Heart left ventricle (tissue), 13 donors: ENCODE results near the gene ASB7.

Source experiments
- POLR2A ChIP-seq, 2 donors: fragments of 450-650 bp; IDR thresholded peaks; one replicate each; pipeline ENCODE4 v1.6.1; 2017; ENCODE audit warnings: antibody characterized with exemption in 2 of 2, mild to moderate bottlenecking in 2 of 2, moderate library complexity in 2 of 2
- TF ChIP-seq, protein P1 (sequence below), 12 donors: fragments of 200-600 bp; sonication (generic) in 4 of 12; IDR thresholded peaks; one replicate each; pipeline versions ENCODE4 v1.5.0 to v1.8.0; 2018 to 2022; ENCODE audit warnings: antibody characterized with exemption in 12 of 12, mild to moderate bottlenecking in 5 of 12
- donor health status: ischemic (EF 13 %, LVEDD 7.1; RV severe dilation, severe dysfunction).
- donor health status: DM: no; HTN: yes; CAD: no.
- donor health status: DM: no; HTN: no; CAD: no.
- donor health status: ischemic (EF 25% LVEDD 6.9; RV normal size, moderate dysfunction).
- donor health status: ischemic (EF 25% LVEDD 5.7; RV mildly dilated, moderate dysfunction).
- donor health status: ischemic (EF 35%, LVEDD 5.7; RV mildly dilated, moderate dysfunction).
- donor health status: nonischemic (EF 11% LVEDD 7.7; RV severe dilation, severe dysfunction).
- donor health status: DM: yes; HTN: yes; CAD: no.
- donor health status: PGD.
- donor health status: ischemic (EF 29% LVEDD 5.4; RV normal size, mild dysfunction).
- donor health status: nonischemic (EF 23%, LVEDD 6.1; RV moderate dilation, normal function).

GRCh38 chr15:100672959-100673358, 70.6 kb downstream of the ASB7 start:
- TF ChIP-seq, protein P1, sequence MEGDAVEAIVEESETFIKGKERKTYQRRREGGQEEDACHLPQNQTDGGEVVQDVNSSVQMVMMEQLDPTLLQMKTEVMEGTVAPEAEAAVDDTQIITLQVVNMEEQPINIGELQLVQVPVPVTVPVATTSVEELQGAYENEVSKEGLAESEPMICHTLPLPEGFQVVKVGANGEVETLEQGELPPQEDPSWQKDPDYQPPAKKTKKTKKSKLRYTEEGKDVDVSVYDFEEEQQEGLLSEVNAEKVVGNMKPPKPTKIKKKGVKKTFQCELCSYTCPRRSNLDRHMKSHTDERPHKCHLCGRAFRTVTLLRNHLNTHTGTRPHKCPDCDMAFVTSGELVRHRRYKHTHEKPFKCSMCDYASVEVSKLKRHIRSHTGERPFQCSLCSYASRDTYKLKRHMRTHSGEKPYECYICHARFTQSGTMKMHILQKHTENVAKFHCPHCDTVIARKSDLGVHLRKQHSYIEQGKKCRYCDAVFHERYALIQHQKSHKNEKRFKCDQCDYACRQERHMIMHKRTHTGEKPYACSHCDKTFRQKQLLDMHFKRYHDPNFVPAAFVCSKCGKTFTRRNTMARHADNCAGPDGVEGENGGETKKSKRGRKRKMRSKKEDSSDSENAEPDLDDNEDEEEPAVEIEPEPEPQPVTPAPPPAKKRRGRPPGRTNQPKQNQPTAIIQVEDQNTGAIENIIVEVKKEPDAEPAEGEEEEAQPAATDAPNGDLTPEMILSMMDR (IDR thresholded peaks at IDR 0.05), result no peak
- TF ChIP-seq POLR2A (IDR thresholded peaks at IDR 0.05), result no peak
